IMR-90 (cell line): Measurements from ENCODE around the gene DUOX1. TPM values are rescaled to one million over a fixed set of nuclear protein-coding genes. Genes with fewer than 3 reads are reported as not detected.

Source experiments
- ATAC-seq: fragments of 200-7000 bp; cut with Tn5 transposase; 2 replicates; pipeline ENCODE4 v1.9.1; 2020; ENCODE audit warnings: low read depth, mild to moderate bottlenecking, moderate library complexity
- BruUV-seq: library from RNA; stranded (reverse); fragments of 400-500 nt; replicated peaks from 2 replicates; lab custom pipeline; 2021; lab: Mats Ljungman, UMichigan
- CTCF ChIA-PET: fragments of 300-600 bp; formaldehyde crosslinking; extraction: SDS; loops from one replicate; lab custom pipeline; 2021; ENCODE audit warnings: antibody characterized with exemption; lab: Yijun Ruan, JAX
- POLR2A ChIA-PET: fragments of 300-600 bp; sonication (Branson Sonifier 250); formaldehyde crosslinking; loops from one replicate; lab custom pipeline; 2022; ENCODE audit warnings: antibody characterized with exemption; ENCODE audit not compliant: unreplicated experiment; lab: Charles Lee
- DNase-seq: peaks from one replicate; pipeline ENCODE4 v3.0.0; 2013
- H2AFZ ChIP-seq: replicated peaks from 2 replicates; pipeline ENCODE3; 2013; ENCODE audit warnings: low read length, mild to moderate bottlenecking; ENCODE audit not compliant: poor library complexity
- H2AK5ac ChIP-seq: 2 replicates; pipeline ENCODE4 v1.6.1; 2013; ENCODE audit warnings: low read depth, low read length, inconsistent platforms
- H2AK9ac ChIP-seq: replicated peaks from 2 replicates; pipeline ENCODE3; 2013; ENCODE audit warnings: mild to moderate bottlenecking, low read depth, low read length, moderate library complexity; ENCODE audit not compliant: poor library complexity
- H2BK120ac ChIP-seq: 2 replicates; pipeline ENCODE4 v1.6.1; 2013; ENCODE audit warnings: low read depth, low read length, inconsistent platforms
- H2BK15ac ChIP-seq: 3 replicates; pipeline ENCODE4 v1.6.1; 2013; ENCODE audit warnings: low read depth, low read length, inconsistent platforms
- H2BK20ac ChIP-seq: 2 replicates; pipeline ENCODE4 v1.6.1; 2013; ENCODE audit warnings: low read depth, mild to moderate bottlenecking, inconsistent platforms, low read length, moderate library complexity
- H2BK5ac ChIP-seq: 2 replicates; pipeline ENCODE4 v1.6.1; 2013; ENCODE audit warnings: mild to moderate bottlenecking, low read depth, low read length, inconsistent platforms; ENCODE audit not compliant: poor library complexity, severe bottlenecking
- H3K14ac ChIP-seq: replicated peaks from 2 replicates; pipeline ENCODE4 v1.6.1; 2013; ENCODE audit warnings: low read depth, low read length, inconsistent platforms
- H3K18ac ChIP-seq: 2 replicates; pipeline ENCODE4 v1.6.1; 2013; ENCODE audit warnings: low read depth, low read length, control low read depth
- H3K23ac ChIP-seq: 2 replicates; pipeline ENCODE4 v1.6.1; 2013; ENCODE audit warnings: low read depth, low read length, inconsistent platforms
- H3K27ac ChIP-seq: 2 replicates; pipeline ENCODE4 v1.5.1; 2013; ENCODE audit warnings: mild to moderate bottlenecking, control low read depth, low read length; ENCODE audit not compliant: insufficient read depth
- H3K27me3 ChIP-seq: 2 replicates; pipeline ENCODE4 v1.6.1; 2013; ENCODE audit warnings: low read length; ENCODE audit not compliant: control insufficient read depth, insufficient read depth
- H3K36me3 ChIP-seq: 2 replicates; pipeline ENCODE4 v1.6.1; 2013; ENCODE audit warnings: low read length, mixed read lengths; ENCODE audit not compliant: control insufficient read depth, insufficient read depth
- H3K4ac ChIP-seq: 2 replicates; pipeline ENCODE4 v1.6.1; 2013; ENCODE audit warnings: low read depth, low read length, inconsistent platforms
- H3K4me1 ChIP-seq: 2 replicates; pipeline ENCODE4 v1.6.1; 2013; ENCODE audit warnings: low read length, mixed read lengths; ENCODE audit not compliant: control insufficient read depth, insufficient read depth
- H3K4me2 ChIP-seq: 2 replicates; pipeline ENCODE4 v1.6.1; 2013; ENCODE audit warnings: low read depth, mild to moderate bottlenecking, control low read depth, low read length, moderate library complexity
- H3K4me3 ChIP-seq: 2 replicates; pipeline ENCODE4 v1.5.1; 2013; ENCODE audit warnings: low read depth, mild to moderate bottlenecking, control low read depth, low read length, moderate library complexity; ENCODE audit not compliant: insufficient read depth
- H3K56ac ChIP-seq: 2 replicates; pipeline ENCODE4 v1.6.1; 2013; ENCODE audit warnings: low read length, inconsistent platforms; ENCODE audit not compliant: insufficient read depth; ENCODE audit errors: extremely low read depth
- H3K79me1 ChIP-seq, 2 experiments: 2 replicates each; pipeline ENCODE4 v1.6.1; 2013; ENCODE audit warnings: low read length in 2 of 2, inconsistent platforms in 1 of 2, low read depth in 1 of 2
- H3K9ac ChIP-seq: 2 replicates; pipeline ENCODE4 v1.6.1; 2013; ENCODE audit warnings: low read depth, low read length, control low read depth
- H3K9me1 ChIP-seq: 2 replicates; pipeline ENCODE4 v1.6.1; 2013; ENCODE audit warnings: low read length, inconsistent platforms; ENCODE audit not compliant: insufficient read depth
- H3K9me3 ChIP-seq: 2 replicates; pipeline ENCODE4 v1.6.1; 2013; ENCODE audit warnings: low read length; ENCODE audit not compliant: control insufficient read depth, insufficient read depth
- H4K20me1 ChIP-seq: 2 replicates; pipeline ENCODE4 v1.6.1; 2013; ENCODE audit warnings: low read length, inconsistent platforms; ENCODE audit not compliant: insufficient read depth
- H4K5ac ChIP-seq: 2 replicates; pipeline ENCODE4 v1.6.1; 2013; ENCODE audit warnings: mild to moderate bottlenecking, low read depth, low read length, control low read depth
- H4K8ac ChIP-seq, 2 experiments: 2 replicates each; pipeline ENCODE4 v1.6.1; 2013; ENCODE audit warnings: low read depth in 2 of 2, low read length in 2 of 2, control low read depth in 1 of 2, inconsistent platforms in 1 of 2
- H4K91ac ChIP-seq: 2 replicates; pipeline ENCODE4 v1.6.1; 2013; ENCODE audit warnings: low read depth, low read length, inconsistent platforms; ENCODE audit not compliant: insufficient read depth
- CEBPB ChIP-seq: IDR thresholded peaks from 2 replicates; pipeline ENCODE4 v1.6.1; 2012; ENCODE audit warnings: low read depth, low read length, improper control_type of control experiment
- CHD1 ChIP-seq: IDR thresholded peaks from 2 replicates; pipeline ENCODE4 v1.6.1; 2012; ENCODE audit warnings: low read depth, low read length, improper control_type of control experiment
- CTCF ChIP-seq: conservative IDR thresholded peaks from 2 replicates; pipeline ENCODE4 v1.5.1; 2012; ENCODE audit warnings: mild to moderate bottlenecking, low read depth, low read length, improper control_type of control experiment
- ELK1 ChIP-seq: fragments of 150-350 bp; IDR thresholded peaks from 2 replicates; pipeline ENCODE4 v1.6.1; 2016; ENCODE audit warnings: low read depth, mild to moderate bottlenecking, low read length, moderate library complexity, borderline replicate concordance
- FOS ChIP-seq: fragments of 150-350 bp; IDR thresholded peaks from 2 replicates; pipeline ENCODE4 v1.6.1; 2016; ENCODE audit warnings: low read depth, low read length
- MAFK ChIP-seq: IDR thresholded peaks from 2 replicates; pipeline ENCODE4 v1.6.1; 2012; ENCODE audit warnings: low read depth, low read length, improper control_type of control experiment
- MAZ ChIP-seq: IDR thresholded peaks from 2 replicates; pipeline ENCODE4 v1.6.1; 2012; ENCODE audit warnings: low read depth, mild to moderate bottlenecking, low read length, improper control_type of control experiment, moderate library complexity, borderline replicate concordance
- MXI1 ChIP-seq: IDR thresholded peaks from 2 replicates; pipeline ENCODE4 v1.6.1; 2012; ENCODE audit warnings: low read depth, mild to moderate bottlenecking, low read length, moderate library complexity, borderline replicate concordance
- NFE2L2 ChIP-seq: fragments of 150-350 bp; IDR thresholded peaks from 2 replicates; pipeline ENCODE4 v1.6.1; 2016; ENCODE audit warnings: low read depth, mild to moderate bottlenecking, low read length
- POLR2A ChIP-seq: IDR thresholded peaks from 2 replicates; pipeline ENCODE4 v1.6.1; 2012; ENCODE audit warnings: mild to moderate bottlenecking, low read depth, low read length
- RAD21 ChIP-seq: IDR thresholded peaks from 2 replicates; pipeline ENCODE4 v1.6.1; 2012; ENCODE audit warnings: low read length, improper control_type of control experiment
- RCOR1 ChIP-seq: IDR thresholded peaks from 2 replicates; pipeline ENCODE4 v1.6.1; 2012; ENCODE audit warnings: mild to moderate bottlenecking, low read length, improper control_type of control experiment; ENCODE audit not compliant: insufficient replicate concordance
- SMC3 ChIP-seq: fragments of 150-350 bp; IDR thresholded peaks from 2 replicates; pipeline ENCODE4 v1.6.1; 2016; ENCODE audit warnings: low read depth, mild to moderate bottlenecking, antibody characterized with exemption, low read length, moderate library complexity
- USF2 ChIP-seq: fragments of 150-350 bp; IDR thresholded peaks from 2 replicates; pipeline ENCODE4 v1.6.1; 2017; ENCODE audit warnings: mild to moderate bottlenecking, antibody characterized with exemption, low read length, low read depth
- WGBS, 2 experiments: methylation state at CpG; one replicate each; pipeline versions ENCODE4 v1.1.5 to v1.1.7; 2013; ENCODE audit warnings: missing lambda C conversion rate in 2 of 2; ENCODE audit not compliant: insufficient read length in 1 of 2; ENCODE audit errors: extremely low coverage in 2 of 2; 5-methylcytosine and 5-hydroxymethylcytosine counted together
- dilution Hi-C: fragments of 300-500 bp; cut with HindIII; formaldehyde crosslinking; loops from one replicate; pipeline ENCODE4 v1.14.3; 2018; ENCODE audit warnings: low sequenced_read_pairs; ENCODE audit not compliant: unreplicated experiment
- in situ Hi-C: fragments of 300-500 bp; cut with MboI; formaldehyde crosslinking; loops from 3 replicates; pipeline ENCODE4 v1.14.3; 2019; ENCODE audit warnings: low sequenced_read_pairs, inconsistent platforms, mixed read lengths
- intact Hi-C: fragments of 100-400 bp; cut with micrococcal nuclease; formaldehyde crosslinking; loops from 2 replicates; pipeline ENCODE4 v1.10.0; 2022
- polyA plus RNA-seq, 3 experiments: library from polyadenylated mRNA; depleted of rRNA; stranded (reverse); fragments of >200 nt; gene quantifications; 2 replicates each; pipeline ENCODE4 v1.2.3, GENCODE V29; 2012; ENCODE audit warnings: low replicate concordance in 1 of 3
- total RNA-seq: library from RNA; depleted of rRNA; stranded (reverse); fragments of >200 nt; gene quantifications from 2 replicates; pipeline ENCODE4 v1.2.3, GENCODE V29; 2012

The DUOX1 gene
- total and polyA plus RNA-seq, 2 of the 4 experiments (the other 2 are of a cell fraction): not detected

DNA sequence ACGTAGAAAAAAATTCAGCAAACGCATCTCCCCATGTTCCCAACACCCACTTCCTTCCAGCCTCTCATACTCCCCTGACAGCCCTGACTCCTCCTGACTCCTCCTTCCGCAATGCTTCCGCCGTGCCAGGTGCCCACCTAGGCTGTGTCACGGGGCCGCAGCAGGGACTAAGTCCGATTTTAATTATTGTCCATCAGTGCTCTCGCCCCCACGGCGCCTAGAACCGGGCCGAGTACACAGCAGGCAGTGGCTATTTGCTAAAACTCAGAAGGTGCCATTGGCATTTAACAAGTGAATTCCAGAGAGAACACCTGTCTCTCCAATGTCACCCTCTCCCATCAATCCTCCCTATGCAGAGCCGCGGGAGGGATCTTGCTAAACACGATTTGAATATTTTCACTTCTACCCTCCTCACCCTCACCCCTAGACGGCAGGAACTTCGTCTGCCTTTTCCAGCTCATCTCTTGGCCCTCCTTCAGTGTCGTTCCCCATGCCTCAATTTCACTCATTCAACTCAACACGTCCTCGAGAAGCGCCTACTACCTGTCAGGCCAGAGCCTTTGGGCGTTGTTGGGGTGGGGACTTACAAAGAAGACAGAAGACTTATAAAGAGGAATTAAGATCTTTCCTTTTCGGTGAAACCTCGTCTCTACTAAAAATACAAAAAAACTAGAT lies 69.5 kb downstream of the DUOX1 start:
- Histone ChIP-seq H3K4me3 (peak overlapping the region; percentile 70), H3K79me1 (no peaks in the 10 kb centered on the region), H2AK9ac (peak overlapping the region; percentile 94), H2BK5ac (peak overlapping the region; percentile 71), H2BK20ac (peak overlapping the region; percentile 26; the same call in 1 of the 2 replicates), H3K9ac (peak overlapping the region; percentile 69), H2AFZ (peak overlapping the region; percentile 99), H3K4me1 (peaks cover 2% of the 10 kb centered on the region; the same call in 1 of the 2 replicates), H3K36me3 (no peaks in the 10 kb centered on the region), H3K27me3 (no peaks in the 10 kb centered on the region), H4K91ac (peak overlapping the region; percentile 48; the same call in 1 of the 2 replicates), H3K56ac (no peak overlapping the region), H4K8ac (peak overlapping the region; percentile 18 to 85), H3K9me3 (no peaks in the 10 kb centered on the region), H3K14ac (peak overlapping the region; percentile 30; the same call in 1 of the 2 replicates), H3K9me1 (0 out of 2 replicates have a peak, but pooled peaks cover 6% of the 10 kb centered on the region), H3K18ac (no peak overlapping the region), H4K5ac (peak overlapping the region; percentile 5; the same call in 1 of the 2 replicates), H2AK5ac (peak overlapping the region; percentile 66; the same call in 1 of the 2 replicates), H2BK15ac (no peak overlapping the region), H2BK120ac (no peak overlapping the region), H3K4me2 (peak overlapping the region; percentile 72), H4K20me1 (no peaks in the 10 kb centered on the region), H3K23ac (peak overlapping the region; percentile 76), H3K27ac (peak overlapping the region; percentile 67), H3K4ac (peak overlapping the region; percentile 38; the same call in 1 of the 2 replicates)
- in situ Hi-C loops (loop anchor here (25.0 kb wide), 1 partner anchor 413 kb away; no protein-coding TSS in a partner anchor), dilution Hi-C loops (no loop called here), intact Hi-C loops (no loop called here)
- BruUV-seq: no TSS peak
- 2% methylated on average over 14 of the region's 25 CpGs; no CpG with 5 or more reads in 1 of the 2 experiments for WGBS, 2 experiments
- CTCF ChIA-PET: interaction anchor here (0.7 kb wide), 1 partner anchor 570 kb away, joined by 5 read pairs; no protein-coding TSS in a partner anchor
- POLR2A ChIA-PET: no interaction called here
- ATAC-seq (no peak), DNase-seq (no peak)
- TF ChIP-seq POLR2A (no peak), CTCF (no peak), RCOR1 (no peak), RAD21 (no peak), CEBPB (no peak), MXI1 (no peak), FOS (no peak), CHD1 (no peak), ELK1 (no peak), MAZ (no peak), USF2 (no peak), MAFK (no peak), NFE2L2 (no peak), SMC3 (no peak)
